Activated naive CD8-positive, alpha-beta T cell treated with anti-CD3 and anti-CD28 coated beads, Interleukin-2, amount 50 U/mL, for 24 hours (primary cell): ENCODE results near the gene SLC22A23.

ENCODE experiments used
- ATAC-seq: fragments of 150-1000 bp; cut with Tn5 transposase; one replicate; pipeline ENCODE4 v1.10.0; 2021
- DNase-seq: peaks from one replicate; pipeline ENCODE4 v3.0.0; 2021
- H3K27ac Mint-ChIP-seq: one replicate; pipeline ENCODE4 v1.8.0; 2021; ENCODE audit warnings: mild to moderate bottlenecking, mixed read lengths
- H3K27me3 Mint-ChIP-seq: one replicate; pipeline ENCODE4 v1.8.0; 2021; ENCODE audit warnings: mixed read lengths
- H3K36me3 Mint-ChIP-seq: one replicate; pipeline ENCODE4 v1.8.0; 2021; ENCODE audit warnings: low read depth, mixed read lengths
- H3K4me1 Mint-ChIP-seq: one replicate; pipeline ENCODE4 v1.8.0; 2021; ENCODE audit warnings: mixed read lengths
- H3K4me3 Mint-ChIP-seq: one replicate; pipeline ENCODE4 v1.8.0; 2021; ENCODE audit warnings: mild to moderate bottlenecking, moderate library complexity, mixed read lengths
- H3K9me3 Mint-ChIP-seq: one replicate; pipeline ENCODE4 v1.8.0; 2021; ENCODE audit warnings: mixed read lengths

SLC22A23 gene

DNA sequence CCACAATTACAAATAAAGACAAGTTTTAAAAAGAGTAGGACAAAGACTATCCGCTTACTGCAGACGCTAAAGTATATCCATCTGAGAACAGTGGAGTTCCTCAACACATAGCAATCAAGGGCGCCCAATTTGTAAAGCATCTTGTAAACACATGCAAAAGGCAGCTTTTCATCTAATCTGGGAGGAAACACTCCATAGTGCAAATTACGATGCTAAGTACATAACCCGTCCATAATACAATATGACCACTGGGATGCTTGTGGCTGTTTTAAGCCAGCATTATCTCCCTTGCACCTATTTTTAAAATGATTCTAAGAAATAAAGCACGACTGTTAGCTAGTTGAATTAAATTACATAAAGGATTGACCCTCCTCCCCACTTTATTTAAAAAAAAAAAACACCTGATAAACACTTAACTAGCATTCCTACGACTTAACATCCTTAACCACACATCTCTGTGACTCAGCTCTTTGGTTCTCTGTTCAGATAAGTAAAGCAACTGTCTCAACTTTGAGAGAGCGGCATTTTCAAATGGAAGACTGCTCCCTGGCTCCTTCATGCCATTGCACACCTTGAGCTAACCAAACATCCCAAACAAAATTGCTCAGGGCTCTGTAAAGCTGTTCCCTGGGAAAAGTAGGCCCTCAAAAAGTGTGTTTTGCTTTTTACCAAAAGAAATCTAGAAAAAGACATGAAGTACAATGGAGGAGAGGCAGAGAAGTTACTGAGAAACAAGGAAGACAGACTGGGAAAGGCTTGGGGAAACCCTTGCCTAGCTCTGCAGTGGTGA lies 14.2 kb downstream of the SLC22A23 start:
- no peaks in the 10 kb centered on the region for H3K9me3 Mint-ChIP-seq
- no peak for ATAC-seq
- H3K4me1 Mint-ChIP-seq = no peaks in the 10 kb centered on the region
- H3K36me3 Mint-ChIP-seq = no peaks in the 10 kb centered on the region
- H3K27me3 Mint-ChIP-seq = no peaks in the 10 kb centered on the region
- no peak overlapping the region for H3K4me3 Mint-ChIP-seq
- no peak for DNase-seq
- no peak overlapping the region for H3K27ac Mint-ChIP-seq

DNA sequence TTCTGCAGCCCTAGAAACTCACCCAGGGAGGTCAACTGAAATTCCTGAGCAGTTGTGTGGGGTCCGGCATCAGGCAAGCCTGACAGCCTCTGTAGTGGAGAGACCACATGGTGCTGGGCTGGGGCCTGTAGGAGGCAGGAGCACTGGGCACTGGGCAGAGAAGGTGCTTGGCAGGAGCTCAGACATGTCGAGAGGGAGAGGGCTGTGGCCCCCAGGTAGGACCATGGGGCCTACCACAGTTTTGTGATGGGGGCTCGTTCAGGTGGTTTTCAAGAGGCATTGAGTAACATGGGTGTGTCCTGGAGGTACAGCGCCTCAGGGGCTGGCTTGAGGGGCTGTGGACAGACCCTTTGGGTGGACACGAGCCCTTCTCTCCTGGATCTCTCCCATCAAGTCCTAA lies 15.9 kb downstream of the SLC22A23 start:
- Mint-ChIP-seq H3K36me3 (no peaks in the 10 kb centered on the region), H3K4me3 (no peak overlapping the region), H3K9me3 (no peaks in the 10 kb centered on the region), H3K4me1 (no peaks in the 10 kb centered on the region), H3K27ac (no peak overlapping the region), H3K27me3 (no peaks in the 10 kb centered on the region)
- DNase-seq (no peak), ATAC-seq (no peak)

DNA sequence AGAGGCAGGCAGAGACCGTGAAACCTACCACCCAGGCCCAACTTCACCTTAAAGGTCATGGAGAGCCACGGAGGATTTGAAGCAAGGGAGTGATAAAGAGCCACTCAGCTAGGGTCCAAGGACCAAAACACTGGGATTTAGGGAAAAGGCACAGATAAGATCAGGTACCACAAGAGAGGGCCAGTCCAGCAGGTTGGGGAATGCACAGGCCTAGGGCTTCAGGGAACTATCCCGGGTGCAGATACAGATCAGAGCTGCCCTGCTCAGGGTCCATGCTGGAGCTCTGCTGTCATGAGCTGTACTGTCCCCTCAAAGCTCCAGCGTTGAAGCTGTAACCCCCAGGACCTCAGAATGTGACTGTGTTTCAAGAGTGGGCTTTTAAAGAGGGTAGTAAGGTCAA lies 16.9 kb downstream of the SLC22A23 start:
- DNase-seq (no peak), ATAC-seq (no peak)
- Mint-ChIP-seq H3K4me1 (no peaks in the 10 kb centered on the region), H3K27ac (no peak overlapping the region), H3K27me3 (no peaks in the 10 kb centered on the region), H3K36me3 (no peaks in the 10 kb centered on the region), H3K9me3 (no peaks in the 10 kb centered on the region), H3K4me3 (no peak overlapping the region)

DNA sequence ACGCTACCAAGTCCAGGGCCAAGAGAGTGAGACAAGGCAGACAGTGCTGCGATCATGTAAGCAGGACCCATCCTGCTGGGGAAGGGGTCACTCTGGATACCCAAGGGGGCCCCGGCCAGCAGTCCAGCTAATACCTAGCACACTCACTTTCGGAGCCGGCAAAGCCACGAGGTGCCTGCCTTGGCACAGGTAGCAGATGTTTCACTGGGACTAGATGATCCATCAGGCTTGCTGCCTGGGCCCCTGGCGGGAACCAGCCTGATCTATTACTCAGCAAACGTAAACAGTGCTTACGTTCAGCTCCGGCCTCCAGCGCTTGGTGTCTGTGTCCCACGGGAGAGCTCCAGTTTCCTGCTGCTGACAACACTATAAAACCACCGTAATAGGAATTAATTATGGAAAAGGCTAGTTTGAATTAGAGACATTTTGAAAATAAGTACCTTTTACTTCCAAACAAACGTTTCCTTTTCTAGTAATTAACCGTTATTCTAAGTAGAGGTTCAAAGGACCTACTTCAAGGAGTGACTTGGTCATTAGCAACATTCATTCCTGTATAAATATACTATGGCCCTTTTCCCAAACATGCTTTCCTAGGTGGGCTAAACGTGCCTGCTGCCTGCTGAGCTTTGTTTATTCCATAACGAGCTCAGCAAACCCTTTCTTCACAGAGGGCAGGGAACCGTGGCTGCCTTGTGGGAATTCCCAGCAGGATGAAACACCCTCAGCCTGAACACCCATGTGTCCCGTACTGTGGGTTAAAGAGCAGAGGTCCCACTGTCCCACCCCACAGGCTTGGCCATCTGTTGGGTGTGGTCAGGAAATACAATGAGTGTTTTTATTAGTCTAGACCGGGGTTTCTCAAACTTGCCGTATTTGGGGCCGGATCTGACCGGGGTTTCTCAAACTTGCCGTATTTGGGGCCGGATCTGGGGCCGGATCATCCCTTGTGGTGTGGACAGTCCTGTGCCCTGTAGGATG lies 18.4 kb downstream of the SLC22A23 start:
- Mint-ChIP-seq H3K9me3 (no peaks in the 10 kb centered on the region), H3K27me3 (no peaks in the 10 kb centered on the region), H3K4me3 (no peak overlapping the region), H3K4me1 (no peaks in the 10 kb centered on the region), H3K36me3 (no peaks in the 10 kb centered on the region), H3K27ac (no peak overlapping the region)
- ATAC-seq = no peak
- no peak for DNase-seq

DNA sequence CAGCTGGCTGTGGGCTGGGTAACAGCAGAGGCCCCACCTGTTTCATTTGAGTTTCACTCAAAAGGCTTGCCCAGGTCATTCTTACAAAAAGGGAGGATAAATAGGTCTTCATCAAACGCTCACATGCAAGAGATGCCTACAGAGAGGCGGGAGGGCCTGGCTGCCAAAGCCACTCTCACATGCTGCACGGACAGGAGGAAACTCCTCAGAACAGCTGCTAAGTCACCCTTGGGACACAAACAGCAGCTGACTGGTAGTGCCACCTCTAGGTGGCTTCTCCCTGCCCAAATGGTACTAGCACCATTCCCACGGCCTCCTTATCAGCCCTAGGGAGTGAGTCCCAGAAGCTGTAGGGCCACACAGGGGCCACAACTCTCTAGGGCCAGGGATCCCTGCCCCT lies 23.8 kb downstream of the SLC22A23 start:
- H3K4me3 Mint-ChIP-seq = no peak overlapping the region
- ATAC-seq (no peak), DNase-seq (no peak)
- H3K36me3 Mint-ChIP-seq = no peaks in the 10 kb centered on the region
- no peak overlapping the region for H3K27ac Mint-ChIP-seq
- no peaks in the 10 kb centered on the region for H3K4me1 Mint-ChIP-seq
- H3K9me3 Mint-ChIP-seq = no peaks in the 10 kb centered on the region
- H3K27me3 Mint-ChIP-seq = no peaks in the 10 kb centered on the region

DNA sequence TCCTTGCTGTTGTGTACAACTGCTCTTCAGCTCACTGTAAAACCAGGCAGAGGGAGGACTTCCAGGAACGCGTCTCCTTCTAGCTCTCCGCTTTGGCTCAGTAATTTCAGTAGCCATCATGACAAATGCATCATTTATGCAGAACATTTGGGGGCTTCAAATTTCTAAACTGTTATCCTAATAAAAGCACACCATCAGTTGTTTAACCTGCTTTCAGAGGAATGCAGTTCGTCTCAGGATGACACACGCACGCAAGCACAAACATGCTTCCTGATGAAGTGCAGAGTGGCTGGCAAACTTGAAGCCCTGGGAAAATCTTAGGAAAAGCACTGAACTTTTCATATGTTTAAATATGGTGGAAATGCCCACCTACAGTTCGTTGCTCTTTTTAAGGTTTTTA lies 24.4 kb downstream of the SLC22A23 start:
- Mint-ChIP-seq H3K9me3 (no peaks in the 10 kb centered on the region), H3K36me3 (no peaks in the 10 kb centered on the region), H3K4me1 (no peaks in the 10 kb centered on the region), H3K27me3 (no peaks in the 10 kb centered on the region), H3K4me3 (no peak overlapping the region), H3K27ac (no peak overlapping the region)
- ATAC-seq (no peak), DNase-seq (no peak)

DNA sequence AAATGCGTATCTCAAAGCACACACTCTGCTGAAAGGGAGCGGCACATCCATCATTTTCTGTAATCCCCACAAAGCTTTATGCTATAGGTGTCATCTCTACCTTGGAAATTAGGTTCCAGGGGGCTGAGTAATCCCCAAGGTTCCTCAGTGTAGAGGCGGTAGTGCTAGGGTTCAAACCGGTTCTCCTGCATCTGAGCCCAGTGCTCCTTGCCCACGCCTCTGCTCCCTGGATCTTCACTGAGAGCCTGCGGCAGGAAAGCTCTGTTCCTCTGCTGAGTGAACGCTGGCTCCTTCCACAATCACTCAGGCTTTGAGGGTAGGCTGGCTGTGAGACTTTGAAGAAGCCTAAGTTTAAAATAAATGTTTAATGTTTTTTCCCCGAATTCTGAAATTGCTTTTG lies 24.9 kb downstream of the SLC22A23 start:
- Mint-ChIP-seq H3K27ac (no peak overlapping the region), H3K4me1 (no peaks in the 10 kb centered on the region), H3K9me3 (no peaks in the 10 kb centered on the region), H3K4me3 (no peak overlapping the region), H3K36me3 (no peaks in the 10 kb centered on the region), H3K27me3 (no peaks in the 10 kb centered on the region)
- ATAC-seq (no peak), DNase-seq (no peak)

DNA sequence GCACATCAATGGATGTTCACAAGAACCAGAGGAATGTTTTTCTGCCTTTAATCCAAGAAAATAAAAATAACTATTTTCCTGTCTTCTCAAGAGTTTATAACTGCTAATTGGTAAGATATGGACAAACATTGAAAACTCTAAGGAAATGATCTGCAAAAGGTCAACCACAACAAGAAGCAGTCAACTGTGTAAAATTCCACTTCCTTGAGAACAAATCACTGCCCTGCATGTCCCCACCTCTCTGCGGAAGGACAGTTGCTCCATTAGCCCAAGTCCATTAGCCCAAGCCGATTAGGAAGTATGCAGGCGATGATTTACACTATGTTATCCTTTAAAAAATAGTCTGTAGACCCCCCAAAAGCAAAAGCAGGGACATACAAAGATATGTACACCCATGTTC lies 27.6 kb downstream of the SLC22A23 start:
- Mint-ChIP-seq H3K4me1 (no peaks in the 10 kb centered on the region), H3K36me3 (no peaks in the 10 kb centered on the region), H3K27ac (no peak overlapping the region), H3K9me3 (no peaks in the 10 kb centered on the region), H3K4me3 (no peak overlapping the region), H3K27me3 (peaks cover under 1% of the 10 kb centered on the region)
- no peak for DNase-seq
- ATAC-seq = no peak

DNA sequence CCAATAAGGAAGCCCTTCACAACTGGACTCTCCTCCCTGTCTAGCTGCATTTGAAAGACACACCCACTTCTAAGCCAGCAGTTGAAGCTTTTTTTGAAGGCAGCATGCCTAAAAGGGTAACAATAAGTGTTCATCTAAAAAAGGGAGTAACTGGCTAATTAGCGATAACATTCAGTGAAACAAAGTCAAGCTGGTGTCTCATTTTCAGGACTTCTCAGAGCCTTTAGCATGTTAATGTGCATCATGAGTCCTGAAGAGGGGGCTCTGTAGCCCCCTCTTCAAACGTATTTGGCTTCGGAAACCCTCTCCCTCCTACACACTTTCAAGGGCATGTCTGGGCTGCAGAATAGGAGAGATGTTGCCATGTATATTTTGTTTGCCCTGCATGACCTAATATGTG lies 28.1 kb downstream of the SLC22A23 start:
- H3K36me3 Mint-ChIP-seq = no peaks in the 10 kb centered on the region
- ATAC-seq = no peak
- peaks cover 4% of the 10 kb centered on the region for H3K27me3 Mint-ChIP-seq
- no peaks in the 10 kb centered on the region for H3K4me1 Mint-ChIP-seq
- no peaks in the 10 kb centered on the region for H3K9me3 Mint-ChIP-seq
- no peak overlapping the region for H3K27ac Mint-ChIP-seq
- H3K4me3 Mint-ChIP-seq = no peak overlapping the region
- no peak for DNase-seq

DNA sequence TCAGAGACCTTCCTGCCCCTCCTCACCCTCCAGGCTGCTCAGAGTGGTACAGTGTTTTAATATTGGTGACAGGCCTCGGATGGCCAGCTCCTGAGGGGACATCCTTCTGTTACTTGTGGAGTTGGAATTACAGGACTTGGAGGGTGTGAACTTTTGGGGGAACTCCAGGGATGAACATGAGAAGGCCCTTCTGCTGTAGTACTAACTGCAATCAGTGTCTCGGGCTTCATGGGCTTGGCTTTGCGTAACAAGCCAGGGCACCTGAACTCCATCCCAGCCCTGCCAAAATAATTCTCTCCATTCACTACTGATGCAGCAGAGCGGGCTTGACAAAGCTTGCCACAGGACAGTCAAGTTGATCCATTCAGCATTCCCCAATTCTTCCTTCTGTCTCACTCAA lies 28.6 kb downstream of the SLC22A23 start:
- H3K27me3 Mint-ChIP-seq = peaks cover 4% of the 10 kb centered on the region
- DNase-seq (no peak), ATAC-seq (no peak)
- no peak overlapping the region for H3K27ac Mint-ChIP-seq
- H3K4me1 Mint-ChIP-seq = no peaks in the 10 kb centered on the region
- no peaks in the 10 kb centered on the region for H3K9me3 Mint-ChIP-seq
- no peaks in the 10 kb centered on the region for H3K36me3 Mint-ChIP-seq
- H3K4me3 Mint-ChIP-seq = no peak overlapping the region

DNA sequence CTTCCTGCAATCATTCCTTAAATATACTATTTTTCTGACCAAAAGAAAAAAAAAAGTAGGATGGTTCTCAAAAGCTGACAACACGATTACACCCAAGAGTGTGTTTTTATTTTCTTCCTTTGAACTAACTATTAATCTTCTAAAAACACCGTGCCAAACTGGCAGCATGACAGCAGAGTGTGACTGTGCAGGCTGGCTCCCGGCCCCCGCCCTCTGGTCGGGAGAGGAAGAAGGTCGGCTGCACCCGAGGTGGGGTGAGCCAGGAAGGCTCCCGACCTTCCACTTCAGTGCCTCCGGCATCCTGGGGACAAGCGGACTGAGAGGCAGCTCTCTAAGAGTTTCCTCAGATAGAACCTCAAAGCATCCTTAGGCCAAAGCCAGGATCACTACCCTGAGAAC lies 29.2 kb downstream of the SLC22A23 start:
- DNase-seq (no peak), ATAC-seq (no peak)
- Mint-ChIP-seq H3K9me3 (no peaks in the 10 kb centered on the region), H3K4me1 (no peaks in the 10 kb centered on the region), H3K27ac (no peak overlapping the region), H3K27me3 (peaks cover 4% of the 10 kb centered on the region), H3K36me3 (no peaks in the 10 kb centered on the region), H3K4me3 (no peak overlapping the region)

DNA sequence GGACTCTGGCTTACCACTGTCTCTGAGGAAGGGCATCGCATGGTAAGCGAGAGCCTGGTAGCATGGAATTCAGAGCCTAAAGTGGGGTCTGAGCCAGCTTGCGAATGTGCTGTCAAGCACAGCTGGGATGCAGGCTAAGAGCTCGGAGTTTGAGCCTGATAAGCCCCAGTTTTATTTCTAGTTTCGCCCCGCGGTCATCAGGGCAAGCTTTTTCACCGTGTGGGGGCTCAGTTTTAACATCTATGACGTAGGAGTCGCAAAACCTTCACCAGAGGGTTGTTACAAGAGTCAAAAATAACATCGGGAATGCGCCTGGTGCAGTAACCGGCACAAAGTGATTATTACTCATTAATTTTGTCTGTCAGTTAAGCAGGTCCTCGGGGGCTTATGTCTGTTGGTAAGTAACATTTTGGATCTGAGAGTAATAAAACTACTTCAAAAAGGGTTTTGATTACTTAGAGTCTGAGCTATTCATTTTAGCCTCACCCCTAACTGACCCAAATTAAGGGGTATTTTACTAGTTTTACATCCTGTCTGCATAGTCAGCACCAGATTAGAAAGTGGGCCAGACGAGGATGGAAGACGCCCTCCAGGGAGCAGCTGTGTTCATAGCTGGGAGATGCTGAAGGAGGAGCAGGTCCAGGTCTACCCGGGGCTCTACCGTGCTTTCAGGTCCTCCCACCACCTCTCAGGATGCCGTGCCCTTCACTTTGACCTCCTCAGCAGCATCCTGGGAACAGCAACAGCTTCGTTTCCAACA lies 29.7 kb downstream of the SLC22A23 start:
- Mint-ChIP-seq H3K27me3 (peaks cover 4% of the 10 kb centered on the region), H3K9me3 (no peaks in the 10 kb centered on the region), H3K36me3 (no peaks in the 10 kb centered on the region), H3K4me3 (no peak overlapping the region), H3K27ac (no peak overlapping the region), H3K4me1 (no peaks in the 10 kb centered on the region)
- DNase-seq (no peak), ATAC-seq (no peak)

DNA sequence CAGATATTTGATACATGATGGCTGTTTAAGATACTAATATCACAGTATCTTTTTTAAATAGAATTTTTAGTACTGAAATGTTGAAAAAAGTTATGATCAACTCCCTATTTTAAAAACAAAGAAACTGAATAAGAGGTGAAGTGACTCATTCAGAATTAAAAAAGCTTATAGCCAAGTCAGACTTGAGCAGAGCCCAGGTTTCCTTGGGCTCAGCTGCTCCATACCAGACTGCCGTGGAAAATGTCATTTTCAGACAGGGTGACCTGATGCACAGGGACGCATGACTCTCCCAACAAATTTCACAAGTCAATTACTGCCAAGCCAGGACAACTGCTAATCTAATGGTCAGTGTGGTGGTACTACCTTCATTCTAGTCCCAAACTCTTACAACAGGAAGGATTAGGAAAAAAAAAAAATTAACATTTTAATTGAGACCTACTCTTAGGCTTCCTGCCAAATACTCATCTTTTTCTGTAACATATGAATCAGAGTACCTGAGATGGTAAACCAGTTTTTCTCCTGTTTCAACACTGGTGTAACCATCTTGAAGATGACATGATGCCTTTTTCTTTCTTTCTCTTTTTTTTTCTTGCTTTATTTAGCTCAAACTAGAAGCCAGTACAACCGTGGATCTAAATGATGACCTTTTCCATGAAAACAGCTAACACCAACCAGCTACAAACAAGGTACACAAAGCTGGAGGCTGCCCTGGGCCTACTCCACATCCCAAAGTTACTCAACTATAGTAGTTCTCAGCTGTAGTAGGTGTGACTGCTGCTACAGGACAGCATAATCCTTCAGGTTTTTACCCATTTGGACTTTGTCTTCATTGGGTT lies 30.5 kb downstream of the SLC22A23 start:
- no peak for ATAC-seq
- no peak overlapping the region for H3K27ac Mint-ChIP-seq
- no peaks in the 10 kb centered on the region for H3K9me3 Mint-ChIP-seq
- H3K4me3 Mint-ChIP-seq = no peak overlapping the region
- H3K4me1 Mint-ChIP-seq = no peaks in the 10 kb centered on the region
- no peaks in the 10 kb centered on the region for H3K36me3 Mint-ChIP-seq
- H3K27me3 Mint-ChIP-seq = peaks cover 4% of the 10 kb centered on the region
- DNase-seq = no peak

DNA sequence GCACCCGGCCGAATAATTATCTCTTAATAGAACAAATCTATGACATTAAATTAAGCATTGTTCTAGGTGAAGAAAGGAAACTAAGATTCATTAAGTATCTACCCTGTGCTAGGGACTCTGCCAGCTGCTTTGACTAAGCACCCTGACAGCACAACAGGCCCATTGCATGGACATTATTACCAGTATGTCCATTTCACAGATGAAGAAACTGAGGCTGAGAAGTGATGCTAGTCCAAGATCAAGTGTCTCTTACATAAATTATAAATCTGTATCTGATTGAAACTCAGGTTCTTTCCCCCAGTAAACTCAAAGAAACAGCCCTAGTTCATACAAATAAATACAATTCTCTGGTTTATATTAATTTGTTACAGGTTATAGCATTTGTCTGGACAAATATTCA lies 31.3 kb downstream of the SLC22A23 start:
- no peak for DNase-seq
- no peaks in the 10 kb centered on the region for H3K36me3 Mint-ChIP-seq
- no peak overlapping the region for H3K4me3 Mint-ChIP-seq
- no peaks in the 10 kb centered on the region for H3K9me3 Mint-ChIP-seq
- no peaks in the 10 kb centered on the region for H3K4me1 Mint-ChIP-seq
- no peak for ATAC-seq
- peaks cover 4% of the 10 kb centered on the region for H3K27me3 Mint-ChIP-seq
- no peak overlapping the region for H3K27ac Mint-ChIP-seq
